ENCODE measurements around the gene GJB3.
"Not testable (repeated sequence)": the region's sequence is repeated elsewhere in the genome, so short reads cannot be mapped to it uniquely, and the experiment has no call there.

GJB3 gene

DNA sequence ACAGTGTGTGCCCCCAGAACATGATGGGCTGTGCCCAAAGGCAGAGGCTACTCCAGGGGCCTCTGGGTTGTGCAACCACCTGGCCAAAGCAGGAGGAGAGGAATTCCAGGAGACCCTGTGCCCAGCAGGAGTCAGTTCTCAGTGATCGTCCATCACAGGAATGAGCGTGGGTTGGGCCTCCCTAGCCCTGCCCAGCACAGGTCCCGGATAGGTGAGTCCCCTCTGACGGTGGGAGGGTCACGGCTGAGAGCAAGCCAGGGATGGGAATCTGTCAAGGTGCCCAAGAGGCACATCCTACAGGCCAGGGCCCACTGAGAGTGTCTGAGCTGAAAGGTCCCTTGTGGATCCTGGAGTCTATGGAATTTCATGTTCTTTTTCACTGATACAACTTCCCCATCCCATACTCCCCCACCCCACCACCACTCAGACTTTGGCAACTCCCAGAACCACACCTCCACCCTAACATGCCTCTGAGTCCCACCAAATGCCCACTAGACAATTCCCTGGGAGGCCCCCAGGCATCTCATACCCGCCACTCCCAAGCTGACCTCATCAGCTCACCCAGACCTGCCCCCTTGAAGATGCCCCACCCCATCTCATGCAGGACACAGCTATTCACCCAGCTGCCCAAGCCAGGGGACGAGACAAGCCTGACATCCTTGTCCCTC, 18.4 kb upstream of the GJB3 start:
- Histone ChIP-seq H3K9ac (ENCODE audit: insufficient read length) (no peak overlapping the region), H3K9me3 (ENCODE audit: low read depth, low read length) (no peaks in the 10 kb centered on the region), H3K27ac (no peak overlapping the region), H3K36me3 (ENCODE audit: insufficient read depth, low read length) (no peaks in the 10 kb centered on the region), H3K4me3 (no peak overlapping the region)
- no peak for TF ChIP-seq EZH2 (IDR thresholded peaks at IDR 0.05)
- no peak for TF ChIP-seq FOXP2 (optimal IDR thresholded peaks at IDR 0.05; ENCODE audit: control extremely low read depth, extremely low read length, insufficient read depth)
- DNase-seq (ENCODE audit: low read depth, low spot score), result no peak

DNA sequence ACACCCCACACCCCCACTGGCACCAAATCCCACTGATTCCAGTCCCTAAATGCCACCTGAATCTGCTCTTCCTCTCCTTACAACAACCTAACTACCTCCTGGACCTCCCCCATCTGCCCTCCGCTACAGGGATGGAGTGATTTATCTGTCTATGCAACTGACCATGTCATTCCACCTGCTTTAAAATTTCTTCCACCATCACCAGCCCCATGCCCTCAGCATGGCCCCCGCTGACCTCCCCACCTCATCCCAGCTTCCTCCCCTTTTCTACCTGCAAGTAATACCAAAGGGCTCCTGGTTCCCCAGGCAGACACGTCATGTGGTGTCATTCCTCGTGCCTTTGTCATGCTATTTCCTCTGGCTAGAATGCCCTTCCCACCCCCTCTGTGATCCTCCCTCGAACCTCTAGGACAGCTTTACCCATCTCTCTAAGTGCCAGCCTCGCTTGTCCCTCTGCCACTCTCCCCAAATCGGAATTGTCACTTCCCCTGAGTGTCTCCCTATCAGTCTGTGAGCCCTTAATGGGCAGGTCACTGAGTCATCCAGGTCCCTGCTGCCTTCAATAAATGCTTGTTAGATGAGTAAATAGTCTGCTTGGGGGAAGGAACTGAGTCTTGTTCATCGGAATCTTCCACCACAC, 17.8 kb upstream of the GJB3 start:
- Histone ChIP-seq H3K9ac (ENCODE audit: insufficient read length) (no peak overlapping the region), H3K36me3 (ENCODE audit: insufficient read depth, low read length) (no peaks in the 10 kb centered on the region), H3K9me3 (ENCODE audit: low read depth, low read length) (no peaks in the 10 kb centered on the region), H3K4me3 (no peak overlapping the region), H3K27ac (no peak overlapping the region)
- no peak for TF ChIP-seq FOXP2 (optimal IDR thresholded peaks at IDR 0.05; ENCODE audit: control extremely low read depth, extremely low read length, insufficient read depth)
- TF ChIP-seq POLR2AphosphoS5 (IDR thresholded peaks at IDR 0.05; ENCODE audit: borderline replicate concordance, low read depth, low read length), result no peak
- no peak for TF ChIP-seq EZH2 (IDR thresholded peaks at IDR 0.05)
- DNase-seq (ENCODE audit: low read depth, low spot score), result no peak

DNA sequence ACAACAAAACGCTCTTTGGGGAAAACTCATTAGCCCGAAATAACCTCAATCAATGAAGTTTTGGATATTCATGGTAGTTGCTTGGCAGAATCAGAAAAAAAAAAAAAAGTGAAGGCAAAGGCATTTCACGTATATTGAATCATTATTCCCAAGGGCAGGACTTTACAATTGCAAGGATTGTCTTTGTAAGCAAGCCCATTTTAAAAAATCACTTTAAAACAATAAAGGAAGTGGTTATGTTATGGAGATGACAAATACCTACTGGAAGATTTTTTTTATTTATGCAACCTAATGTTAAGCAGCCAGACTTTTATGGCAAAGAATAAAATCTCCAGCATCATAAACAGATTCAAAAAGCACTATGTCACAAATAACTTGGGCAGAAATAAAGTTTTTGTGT, 12.2 kb upstream of the GJB3 start:
- no peaks in the 10 kb centered on the region for H3K36me3 ChIP-seq (ENCODE audit: insufficient read depth, low read length)
- DNase-seq (ENCODE audit: low read depth, low spot score), result no peak
- TF ChIP-seq FOXP2 (optimal IDR thresholded peaks at IDR 0.05; ENCODE audit: control extremely low read depth, extremely low read length, insufficient read depth) (no peak), POLR2AphosphoS5 (IDR thresholded peaks at IDR 0.05; ENCODE audit: borderline replicate concordance, low read depth, low read length) (no peak), EZH2 (IDR thresholded peaks at IDR 0.05) (no peak)
- H3K9me3 ChIP-seq (ENCODE audit: low read depth, low read length), result no peaks in the 10 kb centered on the region
- H3K27ac ChIP-seq, result no peak overlapping the region
- H3K4me3 ChIP-seq, result no peak overlapping the region
- H3K9ac ChIP-seq (ENCODE audit: insufficient read length), result no peak overlapping the region

DNA sequence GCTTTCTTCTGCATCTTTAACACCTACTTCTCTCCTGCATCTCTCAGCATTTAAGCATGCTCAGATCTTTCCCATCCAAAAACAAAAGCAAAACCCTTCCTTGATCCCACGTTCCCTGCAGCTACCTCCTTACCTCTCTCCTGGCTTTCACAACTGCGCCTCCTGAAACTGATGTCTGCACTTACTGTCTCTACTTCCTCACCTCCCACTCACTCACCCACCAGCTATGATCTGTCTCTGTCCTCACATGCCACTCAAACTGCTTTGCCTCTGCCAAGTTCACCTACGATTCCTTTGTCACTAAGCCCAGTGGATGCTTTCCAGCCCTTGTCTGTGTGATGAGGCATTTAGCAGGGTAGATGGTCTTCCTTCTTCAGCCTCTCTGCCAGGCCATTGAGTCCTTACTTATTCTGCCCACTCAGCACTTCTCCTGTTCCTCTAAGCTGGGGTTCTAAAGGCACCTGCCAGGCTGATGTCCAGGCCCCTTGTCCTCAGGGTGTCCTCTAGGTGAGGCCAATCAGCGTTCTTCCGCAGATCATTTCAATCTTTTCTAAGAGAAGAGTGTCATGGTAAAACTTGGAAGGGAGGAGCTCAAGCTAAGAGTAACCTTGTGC, 10.0 kb upstream of the GJB3 start:
- no peak overlapping the region for H3K27ac ChIP-seq
- no peak overlapping the region for H3K9ac ChIP-seq (ENCODE audit: insufficient read length)
- H3K36me3 ChIP-seq (ENCODE audit: insufficient read depth, low read length), result no peaks in the 10 kb centered on the region
- no peak for TF ChIP-seq EZH2 (IDR thresholded peaks at IDR 0.05)
- no peak for TF ChIP-seq POLR2AphosphoS5 (IDR thresholded peaks at IDR 0.05; ENCODE audit: borderline replicate concordance, low read depth, low read length)
- no peak for TF ChIP-seq FOXP2 (optimal IDR thresholded peaks at IDR 0.05; ENCODE audit: control extremely low read depth, extremely low read length, insufficient read depth)
- H3K4me3 ChIP-seq, result no peak overlapping the region
- DNase-seq (ENCODE audit: low read depth, low spot score), result no peak
- no peaks in the 10 kb centered on the region for H3K9me3 ChIP-seq (ENCODE audit: low read depth, low read length)

DNA sequence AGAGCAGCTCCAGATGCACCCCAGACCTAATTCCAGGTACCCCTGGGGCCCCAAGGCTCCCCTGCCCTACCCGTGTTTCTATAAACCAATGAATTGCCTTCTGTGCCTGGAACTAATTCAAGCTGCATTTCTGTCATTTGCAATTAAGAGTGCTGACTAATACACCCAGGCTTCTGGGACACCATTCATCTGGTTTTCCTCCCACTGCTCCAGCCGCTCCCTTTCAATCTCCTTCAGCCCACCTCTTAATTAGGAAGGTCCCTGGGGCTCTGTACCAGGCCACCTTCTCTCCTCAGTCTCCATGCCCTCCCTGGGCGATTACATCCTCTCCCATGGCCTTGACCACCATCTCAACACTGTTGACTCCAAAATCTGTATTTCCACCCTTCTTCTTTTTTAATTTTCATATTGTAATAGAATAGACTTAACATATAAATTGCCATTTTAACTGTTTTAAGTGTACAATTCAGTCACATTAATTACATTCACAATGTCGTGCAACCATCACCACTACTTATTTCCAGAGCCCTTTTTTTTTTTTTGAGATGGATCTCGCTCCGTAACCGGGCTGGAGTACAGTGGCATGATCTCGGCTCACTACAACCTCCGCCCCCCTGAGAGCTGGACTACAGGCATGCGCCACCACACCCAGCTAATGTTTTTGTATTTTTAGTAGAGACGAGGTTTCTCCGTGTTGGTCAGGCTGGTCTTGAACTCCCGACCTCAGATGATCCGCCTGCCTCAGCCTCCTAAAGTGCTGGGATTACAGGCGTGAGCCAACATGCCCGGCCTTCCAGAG, 9.2 kb upstream of the GJB3 start:
- Histone ChIP-seq H3K9ac (ENCODE audit: insufficient read length) (no peak overlapping the region), H3K36me3 (ENCODE audit: insufficient read depth, low read length) (no peaks in the 10 kb centered on the region), H3K4me3 (no peak overlapping the region), H3K9me3 (ENCODE audit: low read depth, low read length) (no peaks in the 10 kb centered on the region), H3K27ac (no peak overlapping the region)
- no peak for DNase-seq (ENCODE audit: low read depth, low spot score)
- TF ChIP-seq POLR2AphosphoS5 (IDR thresholded peaks at IDR 0.05; ENCODE audit: borderline replicate concordance, low read depth, low read length) (no peak), FOXP2 (optimal IDR thresholded peaks at IDR 0.05; ENCODE audit: control extremely low read depth, extremely low read length, insufficient read depth) (no peak), EZH2 (IDR thresholded peaks at IDR 0.05) (no peak)

DNA sequence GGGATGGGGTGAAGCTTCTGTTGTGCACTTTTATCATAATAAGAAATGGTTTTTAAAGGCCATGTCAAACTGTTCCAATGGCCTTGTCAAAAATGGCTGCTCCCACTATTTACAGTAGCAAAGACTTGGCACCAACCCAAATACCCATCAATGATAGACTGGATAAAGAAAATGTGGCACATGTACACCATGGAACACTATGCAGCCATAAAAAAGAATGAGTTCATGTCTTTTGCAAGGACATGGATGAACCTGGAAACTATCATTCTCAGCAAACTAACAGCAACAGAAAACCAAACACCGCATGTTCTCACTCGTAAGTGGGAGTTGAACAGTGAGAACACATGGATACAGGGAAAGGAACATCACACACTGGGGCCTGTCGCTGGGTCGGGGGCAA, 7.9 kb upstream of the GJB3 start:
- not testable (repeated sequence) for H3K9ac ChIP-seq (ENCODE audit: insufficient read length); DNase-seq (ENCODE audit: low read depth, low spot score); H3K9me3 ChIP-seq (ENCODE audit: low read depth, low read length); H3K4me3 ChIP-seq; H3K36me3 ChIP-seq (ENCODE audit: insufficient read depth, low read length); H3K27ac ChIP-seq

DNA sequence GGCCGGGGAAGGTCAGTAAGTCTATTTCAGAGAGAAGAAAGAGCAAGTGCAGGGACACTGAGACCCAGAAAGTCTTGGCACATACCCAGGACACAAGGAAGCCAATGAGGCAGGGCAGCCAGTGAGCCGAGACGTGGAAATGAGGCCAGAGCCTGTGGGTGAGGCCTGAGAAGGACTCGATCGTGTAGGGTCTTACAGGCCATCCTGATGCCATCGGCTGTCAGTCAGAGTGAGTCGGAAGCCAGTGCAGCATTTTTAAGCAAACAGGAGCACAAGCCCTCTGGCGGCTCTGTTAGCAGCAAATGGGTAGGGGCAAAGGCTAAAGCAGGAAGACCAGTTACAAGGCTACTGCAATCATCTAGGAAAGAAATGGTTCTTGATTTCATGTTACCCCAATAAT, 6.1 kb upstream of the GJB3 start:
- Histone ChIP-seq H3K27ac (no peak overlapping the region), H3K4me3 (no peak overlapping the region), H3K9ac (ENCODE audit: insufficient read length) (no peak overlapping the region), H3K9me3 (ENCODE audit: low read depth, low read length) (no peaks in the 10 kb centered on the region), H3K36me3 (ENCODE audit: insufficient read depth, low read length) (no peaks in the 10 kb centered on the region)
- DNase-seq (ENCODE audit: low read depth, low spot score), result no peak
- no peak for TF ChIP-seq POLR2AphosphoS5 (IDR thresholded peaks at IDR 0.05; ENCODE audit: borderline replicate concordance, low read depth, low read length)

DNA sequence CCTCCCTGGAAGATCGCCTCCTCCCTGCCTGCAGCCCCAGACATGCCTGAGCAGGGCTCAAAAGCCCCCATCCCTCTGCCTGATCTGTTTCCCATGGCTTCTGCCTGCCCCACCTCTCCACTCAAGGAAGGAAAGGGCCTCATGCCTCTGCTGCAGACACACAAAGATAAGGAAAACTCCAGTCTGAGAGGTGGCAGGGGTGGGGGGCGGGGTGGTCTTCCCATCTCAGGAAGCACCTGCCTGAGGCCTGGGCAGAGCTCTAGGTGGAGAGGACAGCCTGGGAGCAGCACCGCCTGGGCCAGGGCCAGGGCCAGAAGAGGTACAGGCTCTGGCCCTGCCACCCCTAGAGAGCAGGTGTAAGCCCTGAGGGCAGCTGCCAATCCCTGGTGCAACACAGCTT, 4.1 kb upstream of the GJB3 start:
- Histone ChIP-seq H3K4me3 (no peak overlapping the region), H3K36me3 (ENCODE audit: insufficient read depth, low read length) (no peaks in the 10 kb centered on the region), H3K9ac (ENCODE audit: insufficient read length) (no peak overlapping the region), H3K27ac (no peak overlapping the region), H3K9me3 (ENCODE audit: low read depth, low read length) (no peaks in the 10 kb centered on the region)
- TF ChIP-seq FOXP2 (optimal IDR thresholded peaks at IDR 0.05; ENCODE audit: control extremely low read depth, extremely low read length, insufficient read depth) (no peak), EZH2 (IDR thresholded peaks at IDR 0.05) (no peak), POLR2AphosphoS5 (IDR thresholded peaks at IDR 0.05; ENCODE audit: borderline replicate concordance, low read depth, low read length) (no peak)
- no peak for DNase-seq (ENCODE audit: low read depth, low spot score)

All from SK-N-MC (cell line).